Measurements from ENCODE around the gene C14orf119. TPM values are rescaled to one million over a fixed set of nuclear protein-coding genes. Genes with fewer than 3 reads are reported as not detected.
A peak's percentile ranks its signal among the peaks of the same experiment; 100 is the strongest.

C14orf119 gene
- total RNA-seq, 1 experiment from 2014 or later = 65.1 TPM

- Histone ChIP-seq H3K23me2 (ENCODE audit: insufficient read length, low read depth, low read length, poor library complexity, severe bottlenecking) (peaks cover 10% of the 10 kb centered on the region), H3K79me2 (ENCODE audit: insufficient read depth, low read length) (no peaks in the 10 kb centered on the region), H3K4me2 (ENCODE audit: insufficient read depth, insufficient read length, low read length) (no peak overlapping the region), H4K91ac (ENCODE audit: insufficient read length, low read depth, low read length) (no peak overlapping the region), H2BK12ac (ENCODE audit: insufficient read length, low read depth, low read length) (no peak overlapping the region), H3K56ac (ENCODE audit: insufficient read length, low read depth, low read length) (no peak overlapping the region), H2BK20ac (ENCODE audit: low read depth, low read length, poor library complexity, severe bottlenecking) (no peak overlapping the region), H2BK5ac (ENCODE audit: insufficient read length, low read length) (no peak overlapping the region), H3K27ac (ENCODE audit: insufficient read length, low read depth, low read length) (no peak overlapping the region), H3K27me3 (ENCODE audit: insufficient read depth, low read length) (no peaks in the 10 kb centered on the region), H3K18ac (ENCODE audit: insufficient read length, low read depth, low read length) (no peak overlapping the region), H2AK5ac (ENCODE audit: insufficient read length, low read length) (no peak overlapping the region), H4K8ac (replicated peaks; ENCODE audit: insufficient read length, low read depth, low read length) (no peak overlapping the region), H3K9ac (ENCODE audit: extremely low read depth, insufficient read length, low read length) (no peak overlapping the region), H4K5ac (ENCODE audit: insufficient read length, low read depth, low read length) (no peak overlapping the region), H3K4me1 (ENCODE audit: insufficient read depth, low read length) (no peaks in the 10 kb centered on the region; the same call in 1 of the 2 replicates), H4K20me1 (ENCODE audit: control insufficient read depth, insufficient read depth, insufficient read length) (no peaks in the 10 kb centered on the region), H3K4ac (ENCODE audit: low read depth, low read length) (no peak overlapping the region), H3K14ac (ENCODE audit: insufficient read depth, low read length) (no peak overlapping the region), H2BK120ac (ENCODE audit: low read depth, low read length, poor library complexity, severe bottlenecking) (no peak overlapping the region), H3T11ph (ENCODE audit: low read length) (no peak overlapping the region), H3K9me3 (ENCODE audit: control insufficient read depth, low read depth, low read length) (no peaks in the 10 kb centered on the region), H2AFZ (ENCODE audit: low read length) (no peak overlapping the region), H3K79me1 (ENCODE audit: insufficient read depth, low read depth, low read length, poor library complexity, severe bottlenecking) (no peaks in the 10 kb centered on the region), H2BK15ac (ENCODE audit: low read depth, low read length) (no peak overlapping the region), H3K23ac (ENCODE audit: insufficient read length, low read depth, low read length) (no peak overlapping the region)
- TF ChIP-seq, protein P1, sequence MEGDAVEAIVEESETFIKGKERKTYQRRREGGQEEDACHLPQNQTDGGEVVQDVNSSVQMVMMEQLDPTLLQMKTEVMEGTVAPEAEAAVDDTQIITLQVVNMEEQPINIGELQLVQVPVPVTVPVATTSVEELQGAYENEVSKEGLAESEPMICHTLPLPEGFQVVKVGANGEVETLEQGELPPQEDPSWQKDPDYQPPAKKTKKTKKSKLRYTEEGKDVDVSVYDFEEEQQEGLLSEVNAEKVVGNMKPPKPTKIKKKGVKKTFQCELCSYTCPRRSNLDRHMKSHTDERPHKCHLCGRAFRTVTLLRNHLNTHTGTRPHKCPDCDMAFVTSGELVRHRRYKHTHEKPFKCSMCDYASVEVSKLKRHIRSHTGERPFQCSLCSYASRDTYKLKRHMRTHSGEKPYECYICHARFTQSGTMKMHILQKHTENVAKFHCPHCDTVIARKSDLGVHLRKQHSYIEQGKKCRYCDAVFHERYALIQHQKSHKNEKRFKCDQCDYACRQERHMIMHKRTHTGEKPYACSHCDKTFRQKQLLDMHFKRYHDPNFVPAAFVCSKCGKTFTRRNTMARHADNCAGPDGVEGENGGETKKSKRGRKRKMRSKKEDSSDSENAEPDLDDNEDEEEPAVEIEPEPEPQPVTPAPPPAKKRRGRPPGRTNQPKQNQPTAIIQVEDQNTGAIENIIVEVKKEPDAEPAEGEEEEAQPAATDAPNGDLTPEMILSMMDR (conservative IDR thresholded peaks at IDR 0.05) = peak; percentile 53
- Mint-ChIP-seq H3K27me3 (ENCODE audit: low read depth) (peaks cover 8% of the 10 kb centered on the region), H3K27ac (peak overlapping the region in 1 of 3 experiments; percentile 56; a peak in 1 of 7 replicates), H3K36me3 (ENCODE audit: insufficient read depth in 1 of 3, low read depth in 3 of 3) (peaks cover 13 to 46% (median 25%) of the 10 kb centered on the region in 3 experiments), H3K9me3 (no peaks in the 10 kb centered on the region), H3K4me3 (no peak overlapping the region), H3K4me1 (peaks cover 14 to 17% of the 10 kb centered on the region in 2 experiments)
- no CpG with 5 or more reads among the region's 14 CpGs for WGBS (ENCODE audit: extremely low coverage, insufficient read length, low lambda C conversion rate)
- peak; percentile 73 for DNase-seq
Observed at GRCh38 chr14:23052182-23052623, 43.1 kb upstream of the C14orf119 start.

Data from H9 (cell line).